Neutrophil (primary cell): ENCODE results near the gene NCAN.

Source experiments
- H3K27ac ChIP-seq: fragments of 200-600 bp; sonication (generic); 2 replicates; pipeline ENCODE4 v1.5.1; 2016; ENCODE audit warnings: mild to moderate bottlenecking, moderate library complexity
- H3K27me3 ChIP-seq: fragments of 200-600 bp; sonication (generic); 2 replicates; pipeline ENCODE4 v1.6.0; 2016; ENCODE audit warnings: mild to moderate bottlenecking
- H3K36me3 ChIP-seq: fragments of 200-600 bp; sonication (generic); 2 replicates; pipeline ENCODE4 v1.5.1; 2017
- H3K4me1 ChIP-seq, 2 experiments: fragments of 200-600 bp in 1 of 2; sonication (generic) in 1 of 2; 1 replicate in 1 of 2; 2 replicates in 1 of 2; pipeline versions ENCODE4 v1.5.1 to v1.6.1; 2013 to 2016; ENCODE audit warnings: low read depth in 1 of 2, low read length in 1 of 2, mild to moderate bottlenecking in 1 of 2, moderate library complexity in 1 of 2; ENCODE audit not compliant: control insufficient read depth in 1 of 2, insufficient read depth in 1 of 2
- H3K4me3 ChIP-seq, 2 experiments: fragments of 200-600 bp in 1 of 2; sonication (generic) in 1 of 2; 1 replicate in 1 of 2; 2 replicates in 1 of 2; pipeline ENCODE4 v1.5.1; 2013 to 2016; ENCODE audit warnings: low read depth in 1 of 2, low read length in 1 of 2, mild to moderate bottlenecking in 1 of 2, moderate library complexity in 1 of 2
- H3K9me3 ChIP-seq: fragments of 200-600 bp; sonication (generic); 2 replicates; pipeline ENCODE4 v1.5.1; 2016
- TF ChIP-seq, protein P1 (sequence below): fragments of 200-600 bp; sonication (generic); IDR thresholded peaks from 2 replicates; pipeline ENCODE4 v1.5.1; 2016; ENCODE audit warnings: antibody characterized with exemption

Gene NCAN

DNA sequence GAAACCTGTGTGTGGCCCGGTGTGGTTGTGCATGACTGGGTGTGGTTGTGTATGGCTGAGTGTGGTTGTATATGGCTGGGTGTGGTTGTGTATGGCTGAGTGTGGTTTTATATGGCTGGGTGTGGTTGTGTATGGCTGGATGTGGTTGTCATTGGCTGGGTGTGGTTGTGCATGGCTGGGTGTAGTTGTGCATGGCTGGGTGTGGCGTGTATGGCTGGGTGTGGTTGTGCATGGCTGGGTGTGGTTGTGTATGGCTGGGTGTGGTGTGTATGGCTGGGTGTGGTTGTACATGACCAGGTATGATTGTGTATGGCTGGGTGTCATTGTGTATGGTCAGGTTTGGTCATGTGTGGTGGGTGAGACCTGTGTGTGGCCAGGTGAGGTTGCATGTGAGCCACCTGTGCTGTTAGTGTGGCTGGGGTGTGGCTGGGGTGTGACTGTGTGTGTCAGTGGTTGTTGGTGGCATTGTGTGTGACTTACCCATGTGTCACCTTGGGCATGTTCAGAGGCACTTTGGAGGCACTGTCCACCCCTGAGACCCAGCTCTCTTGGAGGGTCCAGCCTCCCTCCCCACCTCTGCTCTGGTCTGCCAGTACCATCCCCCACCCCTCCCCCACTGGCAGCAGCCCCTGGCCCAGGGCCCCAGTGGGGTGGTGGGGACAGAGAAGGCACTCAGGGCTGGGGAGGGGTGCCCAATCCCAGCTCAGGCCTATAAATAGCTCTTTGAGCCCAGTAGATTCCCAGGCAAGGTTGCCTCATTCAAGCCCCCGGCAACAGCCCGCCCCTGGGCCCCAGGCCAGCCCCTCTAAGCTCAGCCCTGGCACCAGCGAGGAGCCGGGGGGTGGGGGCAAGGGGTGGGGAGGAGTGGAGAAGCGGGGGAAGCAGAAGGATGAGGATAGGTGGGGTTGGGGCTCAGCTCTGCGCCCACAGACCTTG is 3.9 kb upstream of the NCAN start:
- Histone ChIP-seq H3K27ac (no peak overlapping the region), H3K36me3 (no peaks in the 10 kb centered on the region), H3K4me1 (peaks cover 4 to 8% of the 10 kb centered on the region in 2 experiments), H3K4me3 (no peak overlapping the region), H3K9me3 (no peaks in the 10 kb centered on the region), H3K27me3 (peaks cover 84% of the 10 kb centered on the region)
- TF ChIP-seq, protein P1, sequence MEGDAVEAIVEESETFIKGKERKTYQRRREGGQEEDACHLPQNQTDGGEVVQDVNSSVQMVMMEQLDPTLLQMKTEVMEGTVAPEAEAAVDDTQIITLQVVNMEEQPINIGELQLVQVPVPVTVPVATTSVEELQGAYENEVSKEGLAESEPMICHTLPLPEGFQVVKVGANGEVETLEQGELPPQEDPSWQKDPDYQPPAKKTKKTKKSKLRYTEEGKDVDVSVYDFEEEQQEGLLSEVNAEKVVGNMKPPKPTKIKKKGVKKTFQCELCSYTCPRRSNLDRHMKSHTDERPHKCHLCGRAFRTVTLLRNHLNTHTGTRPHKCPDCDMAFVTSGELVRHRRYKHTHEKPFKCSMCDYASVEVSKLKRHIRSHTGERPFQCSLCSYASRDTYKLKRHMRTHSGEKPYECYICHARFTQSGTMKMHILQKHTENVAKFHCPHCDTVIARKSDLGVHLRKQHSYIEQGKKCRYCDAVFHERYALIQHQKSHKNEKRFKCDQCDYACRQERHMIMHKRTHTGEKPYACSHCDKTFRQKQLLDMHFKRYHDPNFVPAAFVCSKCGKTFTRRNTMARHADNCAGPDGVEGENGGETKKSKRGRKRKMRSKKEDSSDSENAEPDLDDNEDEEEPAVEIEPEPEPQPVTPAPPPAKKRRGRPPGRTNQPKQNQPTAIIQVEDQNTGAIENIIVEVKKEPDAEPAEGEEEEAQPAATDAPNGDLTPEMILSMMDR = no peak

DNA sequence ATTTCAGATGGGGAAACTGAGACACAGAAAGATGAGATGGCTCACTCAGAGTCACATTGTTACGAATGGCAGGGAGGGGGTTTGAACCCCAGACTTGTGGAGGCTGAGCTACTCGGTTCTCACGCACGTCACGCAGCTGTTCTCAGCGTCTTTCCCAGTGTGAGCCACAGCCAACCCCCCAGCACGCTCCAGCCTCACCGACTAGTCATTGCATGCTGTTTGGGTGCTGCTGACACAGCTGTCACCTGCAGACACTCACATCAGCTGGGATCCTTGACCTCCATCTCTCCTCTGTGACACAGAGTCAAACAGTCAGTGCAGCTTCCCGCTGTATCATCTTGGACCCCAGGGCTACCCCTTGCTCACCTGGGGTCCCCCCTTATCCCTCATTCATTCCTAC is 2.4 kb upstream of the NCAN start:
- Histone ChIP-seq H3K4me1 (no peaks in the 10 kb centered on the region), H3K4me3 (no peak overlapping the region), H3K36me3 (no peaks in the 10 kb centered on the region), H3K9me3 (no peaks in the 10 kb centered on the region), H3K27me3 (peaks cover 97% of the 10 kb centered on the region), H3K27ac (no peak overlapping the region)
- TF ChIP-seq, protein P1 = no peak

- H3K4me1 ChIP-seq = no peaks in the 10 kb centered on the region
- TF ChIP-seq, protein P1 = no peak
- no peak overlapping the region for H3K27ac ChIP-seq
- H3K36me3 ChIP-seq = no peaks in the 10 kb centered on the region
- peaks cover 100% of the 10 kb centered on the region for H3K27me3 ChIP-seq
- H3K4me3 ChIP-seq = no peak overlapping the region
- H3K9me3 ChIP-seq = no peaks in the 10 kb centered on the region
Observed at GRCh38 chr19:19212916-19213315, 1.2 kb downstream of the NCAN start.

GRCh38 chr19:19213426-19214158 is 1.8 kb downstream of the NCAN start:
- H3K4me1 ChIP-seq = no peaks in the 10 kb centered on the region
- no peaks in the 10 kb centered on the region for H3K36me3 ChIP-seq
- no peaks in the 10 kb centered on the region for H3K9me3 ChIP-seq
- H3K4me3 ChIP-seq = no peak overlapping the region
- TF ChIP-seq, protein P1 = no peak
- H3K27me3 ChIP-seq = peaks cover 98% of the 10 kb centered on the region
- no peak overlapping the region for H3K27ac ChIP-seq

- no peaks in the 10 kb centered on the region for H3K36me3 ChIP-seq
- H3K4me3 ChIP-seq = no peak overlapping the region
- H3K4me1 ChIP-seq = no peaks in the 10 kb centered on the region
- H3K9me3 ChIP-seq = no peaks in the 10 kb centered on the region
- TF ChIP-seq, protein P1 = no peak
- no peak overlapping the region for H3K27ac ChIP-seq
- H3K27me3 ChIP-seq = peaks cover 98% of the 10 kb centered on the region
Observed at GRCh38 chr19:19214159-19214490, 2.4 kb downstream of the NCAN start.
